SK-N-MC (cell line): Measurements from ENCODE around the gene ATP2B2.

Experiments
- DNase-seq: peaks from one replicate; pipeline ENCODE4 v3.0.0-alpha.2; 2011; ENCODE audit warnings: low read depth, low spot score
- H3K27ac ChIP-seq: fragments of 200-600 bp; sonication (generic); 2 replicates; pipeline ENCODE4 v1.5.1; 2016; ENCODE audit warnings: mixed run types
- H3K36me3 ChIP-seq: fragments of 200-600 bp; sonication (generic); 2 replicates; pipeline ENCODE4 v1.6.1; 2017; ENCODE audit warnings: antibody characterized with exemption, low read length, mixed read lengths; ENCODE audit not compliant: insufficient read depth
- H3K4me3 ChIP-seq: fragments of 200-600 bp; sonication (generic); 2 replicates; pipeline ENCODE4 v1.5.1; 2016
- H3K9ac ChIP-seq: fragments of 200-600 bp; sonication (generic); 2 replicates; pipeline ENCODE4 v1.8.0; 2017; ENCODE audit warnings: mixed run types, mixed read lengths; ENCODE audit not compliant: insufficient read length
- H3K9me3 ChIP-seq: fragments of 200-600 bp; sonication (generic); 2 replicates; pipeline ENCODE4 v1.6.1; 2017; ENCODE audit warnings: low read depth, mild to moderate bottlenecking, antibody characterized with exemption, low read length, moderate library complexity, mixed read lengths
- EZH2 ChIP-seq: fragments of 200-600 bp; sonication (generic); IDR thresholded peaks from one replicate; pipeline ENCODE4 v1.6.1; 2017; ENCODE audit warnings: antibody characterized with exemption
- FOXP2 ChIP-seq: optimal IDR thresholded peaks from 2 replicates; pipeline ENCODE3; 2011; ENCODE audit warnings: mild to moderate bottlenecking, moderate library complexity; ENCODE audit not compliant: insufficient read depth; ENCODE audit errors: extremely low read length, control extremely low read depth
- POLR2AphosphoS5 ChIP-seq: IDR thresholded peaks from 2 replicates; pipeline ENCODE4 v1.6.1; 2012; ENCODE audit warnings: mild to moderate bottlenecking, low read depth, low read length, borderline replicate concordance

The ATP2B2 gene

GRCh38 chr3:10281951-10282350 is 223.4 kb downstream of the ATP2B2 start:
- no peaks in the 10 kb centered on the region; the same call in 1 of the 2 replicates for H3K36me3 ChIP-seq
- H3K9ac ChIP-seq, result no peak overlapping the region
- H3K9me3 ChIP-seq, result no peaks in the 10 kb centered on the region
- no peak overlapping the region for H3K4me3 ChIP-seq
- no peak for TF ChIP-seq FOXP2
- TF ChIP-seq EZH2, result no peak
- TF ChIP-seq POLR2AphosphoS5, result no peak
- DNase-seq, result no peak
- no peak overlapping the region for H3K27ac ChIP-seq

GRCh38 chr3:10280571-10280970 is 224.8 kb downstream of the ATP2B2 start:
- Histone ChIP-seq H3K27ac (no peak overlapping the region), H3K36me3 (no peaks in the 10 kb centered on the region; the same call in 1 of the 2 replicates), H3K4me3 (no peak overlapping the region), H3K9me3 (no peaks in the 10 kb centered on the region), H3K9ac (no peak overlapping the region)
- TF ChIP-seq POLR2AphosphoS5 (no peak), EZH2 (no peak), FOXP2 (no peak)
- no peak for DNase-seq

GRCh38 chr3:10280177-10280529 is 225.2 kb downstream of the ATP2B2 start:
- no peaks in the 10 kb centered on the region; the same call in 1 of the 2 replicates for H3K36me3 ChIP-seq
- no peak for DNase-seq
- no peak overlapping the region for H3K9ac ChIP-seq
- no peak overlapping the region for H3K27ac ChIP-seq
- no peak overlapping the region for H3K4me3 ChIP-seq
- TF ChIP-seq POLR2AphosphoS5, result no peak
- TF ChIP-seq FOXP2, result no peak
- no peak for TF ChIP-seq EZH2
- no peaks in the 10 kb centered on the region for H3K9me3 ChIP-seq

GRCh38 chr3:10279384-10280176 is 225.8 kb downstream of the ATP2B2 start:
- no peak overlapping the region for H3K9ac ChIP-seq

GRCh38 chr3:10278501-10278900 is 226.9 kb downstream of the ATP2B2 start:
- no peak for DNase-seq
- no peak overlapping the region for H3K4me3 ChIP-seq
- no peaks in the 10 kb centered on the region for H3K9me3 ChIP-seq
- H3K27ac ChIP-seq, result no peak overlapping the region
- TF ChIP-seq POLR2AphosphoS5 (no peak), FOXP2 (no peak), EZH2 (no peak)
- no peak overlapping the region for H3K9ac ChIP-seq
- H3K36me3 ChIP-seq, result no peaks in the 10 kb centered on the region; the same call in 1 of the 2 replicates

More at GRCh38 chr3:10279384-10280176, 225.8 kb downstream of the ATP2B2 start:
- no peak for DNase-seq
- Histone ChIP-seq H3K4me3 (no peak overlapping the region), H3K36me3 (no peaks in the 10 kb centered on the region; the same call in 1 of the 2 replicates), H3K27ac (no peak overlapping the region), H3K9me3 (no peaks in the 10 kb centered on the region)
- no peak for TF ChIP-seq FOXP2
- TF ChIP-seq POLR2AphosphoS5, result no peak
- no peak for TF ChIP-seq EZH2

- Histone ChIP-seq H3K9ac (no peak overlapping the region), H3K9me3 (no peaks in the 10 kb centered on the region), H3K4me3 (no peak overlapping the region), H3K27ac (no peak overlapping the region), H3K36me3 (no peaks in the 10 kb centered on the region; the same call in 1 of the 2 replicates)
- TF ChIP-seq FOXP2 (no peak), POLR2AphosphoS5 (no peak), EZH2 (no peak)
- no peak for DNase-seq
Measured at GRCh38 chr3:10277115-10277625, 228.2 kb downstream of the ATP2B2 start.

- Histone ChIP-seq H3K9me3 (no peaks in the 10 kb centered on the region), H3K4me3 (no peak overlapping the region), H3K9ac (no peak overlapping the region), H3K27ac (no peak overlapping the region), H3K36me3 (no peaks in the 10 kb centered on the region; the same call in 1 of the 2 replicates)
- TF ChIP-seq POLR2AphosphoS5 (no peak), FOXP2 (no peak), EZH2 (no peak)
- DNase-seq, result no peak
Measured at GRCh38 chr3:10274601-10275000, 230.8 kb downstream of the ATP2B2 start.
